Right cardiac atrium (tissue), 5 donors: ENCODE measurements around the gene MNT. TPM values are rescaled to one million over a fixed set of nuclear protein-coding genes. Genes with fewer than 3 reads are reported as not detected.

ENCODE experiments used
- ATAC-seq, 2 donors: fragments of 200-7000 bp; cut with Tn5 transposase; one replicate each; pipeline versions ENCODE4 v1.8.0 to v1.9.1; 2020; ENCODE audit warnings: moderate library complexity in 2 of 2, mild to moderate bottlenecking in 1 of 2
- DNase-seq, 3 donors: peaks; one replicate each; pipeline ENCODE4 v3.0.0-alpha.2; 2020
- H3K27ac ChIP-seq: one replicate; pipeline ENCODE4 v1.5.1; 2013; ENCODE audit warnings: mild to moderate bottlenecking, low read length, control low read depth, moderate library complexity
- H3K27me3 ChIP-seq: one replicate; pipeline ENCODE4 v1.6.1; 2013; ENCODE audit not compliant: control insufficient read depth, insufficient read depth
- H3K4me1 ChIP-seq: one replicate; pipeline ENCODE4 v1.6.1; 2013; ENCODE audit warnings: low read length; ENCODE audit not compliant: control insufficient read depth, insufficient read depth
- H3K4me3 ChIP-seq: one replicate; pipeline ENCODE4 v1.5.1; 2013; ENCODE audit warnings: low read length, control low read depth
- H3K9me3 ChIP-seq: one replicate; pipeline ENCODE4 v1.6.1; 2013; ENCODE audit warnings: low read length; ENCODE audit not compliant: control insufficient read depth
- WGBS: extraction: QIAGEN DNeasy Blood & Tissue Kit; methylation state at CpG from one replicate; pipeline ENCODE4 v1.1.7; 2013; 5-methylcytosine and 5-hydroxymethylcytosine counted together
- intact Hi-C, 4 donors: fragments of 100-400 bp; cut with DNase I; formaldehyde crosslinking; loops; one replicate each; pipeline versions ENCODE4 v1.11.0 to v1.14.0; 2022 to 2023
- polyA plus RNA-seq: library from polyadenylated mRNA; stranded (reverse); fragments of 200-250 nt; gene quantifications from one replicate; pipeline ENCODE4 v1.2.3, GENCODE V29; 2013
- total RNA-seq, 4 donors: library from RNA; stranded (reverse); fragmentation: NEBNext Ultra II Directional; extraction: Animal tissue kit (Norgen Biotek cat#: 25700); gene quantifications; one replicate each; pipeline ENCODE4 v1.2.1, GENCODE V29; 2021
- donor health status: healthy with polysubstance abuse.
- donor health status: DM: no; HTN: yes; CAD: no.
- donor health status: DM: no; HTN: no; CAD: no.
- donor health status: DM: no; HTN: yes; CAD: no; lungs with severe emphysema.
- donor health status: DM: yes; HTN: yes; CAD: no.

Gene MNT
- total and polyA plus RNA-seq, 5 donors: 6.8 to 11.8 (median 10.6) TPM

DNA sequence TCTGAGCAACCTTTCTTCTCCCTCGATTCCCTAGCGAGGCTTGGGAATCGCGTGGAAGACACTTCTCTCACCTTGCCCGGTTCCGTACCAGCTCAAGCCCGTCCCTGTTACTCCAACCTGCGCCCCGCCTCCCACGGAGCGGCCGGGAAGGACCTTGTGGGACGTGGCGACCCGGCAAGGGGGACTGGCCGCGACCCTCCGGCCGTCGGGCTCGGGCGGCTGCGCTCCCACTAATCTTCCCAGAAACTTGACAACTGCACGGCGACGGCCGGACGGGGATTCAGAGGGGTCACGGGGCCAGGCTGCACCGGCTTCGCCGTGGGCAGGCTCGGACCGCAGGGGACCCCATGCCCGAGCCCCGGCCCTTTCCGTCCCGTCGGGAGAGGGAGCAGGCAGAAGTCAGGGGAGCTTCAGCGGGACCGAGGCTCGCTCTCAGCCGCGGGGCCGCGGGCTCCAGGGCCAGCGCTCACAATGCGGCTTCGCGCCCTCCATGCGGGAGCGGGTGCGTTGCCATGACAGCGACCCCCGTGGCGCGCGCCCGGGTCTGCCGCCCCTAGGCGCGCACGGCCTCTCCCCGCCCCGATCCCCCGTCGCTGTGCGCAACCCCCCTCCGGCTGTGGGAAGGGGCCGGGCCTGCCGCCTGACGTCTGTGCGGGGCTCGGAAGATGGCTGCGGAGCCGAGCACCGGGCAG, 63.9 kb downstream of the MNT start, which contains the start of gene SGSM2:
Gene SGSM2, plus strand, starts transcription at position 650 of the 692 bp plus-strand sequence. CDS start 188 bp downstream, outside the sequence.
- DNase-seq (peak; percentile 74 to 90 (median 90)), ATAC-seq (peak; percentile 77 to 79)
- under 1% methylated on average over 77 of the region's 77 CpGs for WGBS
- H3K4me1 ChIP-seq: peaks cover 2% of the 10 kb centered on the region
- peak within 1 kb of the TSS; percentile 92 for H3K4me3 ChIP-seq
- H3K27me3 ChIP-seq: no peaks in the 10 kb centered on the region
- H3K9me3 ChIP-seq: no peaks in the 10 kb centered on the region
- peak within 1 kb of the TSS; percentile 74 for H3K27ac ChIP-seq
- intact Hi-C loops: no loop called here

DNA sequence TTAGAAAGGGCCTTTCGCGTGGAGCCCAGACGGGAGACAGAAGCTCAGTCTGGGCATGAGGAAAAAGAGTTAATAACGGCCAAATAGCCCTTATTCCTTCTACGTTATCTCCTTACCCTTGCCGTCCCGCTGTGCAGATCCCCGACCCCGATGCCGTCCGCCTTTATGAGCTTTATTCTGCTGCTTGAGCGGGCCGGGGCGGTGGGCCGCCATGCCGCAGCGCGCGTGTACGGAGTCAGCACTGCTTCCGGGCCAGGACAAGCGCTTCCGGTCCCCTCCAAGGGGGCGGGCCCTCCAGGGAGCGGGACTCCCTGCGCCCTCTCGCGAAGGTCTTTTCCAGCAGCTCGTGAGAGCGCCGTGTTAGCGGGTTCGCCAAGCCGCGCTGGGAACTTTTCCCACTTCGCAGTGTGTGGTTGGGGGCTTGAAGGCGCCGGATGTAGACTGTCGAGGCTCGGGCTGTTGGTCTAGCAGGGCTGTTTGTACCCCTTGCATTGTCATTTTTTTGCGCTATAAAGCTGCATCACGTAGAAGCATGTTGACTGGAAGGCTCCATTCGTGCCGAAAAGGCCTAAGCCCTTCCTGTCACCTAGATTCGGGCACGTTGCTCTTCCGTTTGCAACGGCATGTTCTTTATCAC, 64.5 kb downstream of the MNT start, which contains the start of gene TSR1:
Gene TSR1, minus strand, starts transcription at position 243 of the 637 bp plus-strand sequence. Its CDS starts 30 bp downstream, at position 213.
- Histone ChIP-seq H3K9me3 (no peaks in the 10 kb centered on the region), H3K27me3 (no peaks in the 10 kb centered on the region), H3K4me1 (peaks cover 2% of the 10 kb centered on the region), H3K27ac (peak within 1 kb of the TSS; percentile 59), H3K4me3 (peak within 1 kb of the TSS; percentile 92)
- under 1% methylated on average over 48 of the region's 48 CpGs for WGBS
- DNase-seq (peak; percentile 92 to 97 (median 97)), ATAC-seq (peak; percentile 96 to 97)
- intact Hi-C loops: no loop called here

DNA sequence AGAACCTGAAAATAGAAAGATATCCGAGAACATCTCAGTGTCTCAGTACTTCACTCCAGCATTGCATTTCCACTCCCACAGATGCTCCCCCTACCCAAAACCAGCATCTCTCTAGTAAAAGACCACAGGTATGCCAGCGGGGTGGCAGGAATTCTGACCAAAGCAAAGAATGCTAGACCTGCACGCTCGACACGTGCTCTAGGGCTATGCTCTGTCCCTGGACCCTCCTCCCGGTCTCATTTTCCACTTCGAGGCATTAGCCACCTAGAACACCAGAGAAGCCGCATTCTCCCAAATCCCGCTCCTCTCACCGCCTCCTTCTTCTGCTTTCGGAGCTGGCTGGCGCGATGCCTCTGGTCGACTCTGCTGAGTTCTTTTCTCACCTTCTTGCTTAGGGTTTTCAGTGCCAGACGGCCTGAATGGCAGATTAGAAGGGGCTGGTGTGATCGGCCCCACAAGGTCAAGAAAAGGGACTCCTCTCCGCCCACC, 65.1 kb downstream of the MNT start:
- WGBS: 2% methylated on average over 17 of the region's 17 CpGs
- intact Hi-C loops: no loop called here
- Histone ChIP-seq H3K4me3 (peak overlapping the region; percentile 92), H3K27ac (no peak overlapping the region), H3K27me3 (no peaks in the 10 kb centered on the region), H3K9me3 (no peaks in the 10 kb centered on the region), H3K4me1 (peaks cover 2% of the 10 kb centered on the region)
- no peak for ATAC-seq
- DNase-seq: no peak

Other genes with a start within 250 kb of the MNT start
- 10 to 100 TPM; 22.9 to 36.0 (median 30.6) TPM for gene SMG6, start 97.3 kb downstream of the MNT start, total RNA-seq
- gene SMG6, start 97.3 kb downstream of the MNT start, polyA plus RNA-seq: 18.7 TPM
- gene SRR, start 97.1 kb downstream of the MNT start, total RNA-seq: 10 to 100 TPM; 11.1 to 12.5 (median 11.8) TPM
- gene SRR, start 97.1 kb downstream of the MNT start, polyA plus RNA-seq: 5.2 TPM
- gene TSR1, start 64.6 kb downstream of the MNT start, total RNA-seq: 10 to 100 TPM; 15.4 to 22.2 (median 18.0) TPM
- gene TSR1, start 64.6 kb downstream of the MNT start, polyA plus RNA-seq: 12.3 TPM
- 10 to 100 TPM; 31.1 to 38.6 (median 37.3) TPM for gene SGSM2, start 63.6 kb downstream of the MNT start, total RNA-seq
- 37.3 TPM for gene SGSM2, start 63.6 kb downstream of the MNT start, polyA plus RNA-seq
- gene METTL16, start 110.8 kb upstream of the MNT start, total RNA-seq: 10 to 100 TPM; 22.6 to 26.5 (median 23.6) TPM
- gene METTL16, start 110.8 kb upstream of the MNT start, polyA plus RNA-seq: 17.7 TPM
- 100 to 1,000 TPM; 104 to 128 (median 106) TPM for gene PAFAH1B1, start 192.6 kb upstream of the MNT start, total RNA-seq
- 39.1 TPM for gene PAFAH1B1, start 192.6 kb upstream of the MNT start, polyA plus RNA-seq